Heart right ventricle (tissue), 12 donors: Measurements from ENCODE around the gene P2RY10. TPM values are rescaled to one million over a fixed set of nuclear protein-coding genes. Genes with fewer than 3 reads are reported as not detected.

Experiments used
- microRNA-seq, 2 donors: library from miRNA; unstranded; fragments of <30 nt; microRNA quantifications; one replicate each; pipeline ENCODE4 v1.2.0, GENCODE V29; 2021
- polyA plus RNA-seq, 2 donors: library from polyadenylated mRNA; stranded (reverse); fragments of 200-250 nt; gene quantifications; one replicate each; pipeline ENCODE4 v1.2.3, GENCODE V29; 2013
- total RNA-seq, 10 donors: library from RNA; stranded (reverse); fragmentation: NEBNext Ultra II Directional in 3 of 10; extraction: Animal tissue kit (Norgen Biotek cat#: 25700) in 3 of 10; gene quantifications; one replicate each; pipeline versions ENCODE4 v1.2.1 to v1.2.4, GENCODE V29; 2021 to 2023
- donor health status: ischemic (EF 13 %, LVEDD 7.1; RV severe dilation, severe dysfunction).
- donor health status: healthy with polysubstance abuse.
- donor health status: DM: no; HTN: yes; CAD: no.
- donor health status: DM: no; HTN: no; CAD: no.
- donor health status: ischemic (EF 25% LVEDD 6.9; RV normal size, moderate dysfunction).
- donor health status: ischemic (EF 25% LVEDD 5.7; RV mildly dilated, moderate dysfunction).
- donor health status: healthy.
- donor health status: nonischemic (EF 11% LVEDD 7.7; RV severe dilation, severe dysfunction).
- donor health status: DM: yes; HTN: yes; CAD: no.
- donor health status: PGD.
- donor health status: ischemic (EF 29% LVEDD 5.4; RV normal size, mild dysfunction).
- donor health status: nonischemic (EF 23%, LVEDD 6.1; RV moderate dilation, normal function).

The P2RY10 gene
- total and polyA plus RNA-seq, 12 donors = 0.07 to 2.2 (median 0.23) TPM; not detected in 5

Small RNAs within 50 kb of the gene (microRNA-seq; reads per million reads assigned to microRNA genes)
- 0 reads per million in 2 donors for gene MIR4328

Other genes starting within 250 kb of the P2RY10 start
- gene LPAR4, start 197.7 kb upstream of the P2RY10 start, total RNA-seq = under 1 TPM in 7 of 10 donors, not detected in 3; 0.13 to 0.49 (median 0.21) TPM
- under 1 TPM; 0.09 to 0.44 TPM for gene LPAR4, start 197.7 kb upstream of the P2RY10 start, polyA plus RNA-seq
- 1 to 10 TPM in 1 of 10 donors, under 1 TPM in 9; 0.07 to 2.8 (median 0.22) TPM for gene GPR174, start 199.3 kb downstream of the P2RY10 start, total RNA-seq
- gene GPR174, start 199.3 kb downstream of the P2RY10 start, polyA plus RNA-seq = under 1 TPM; 0.03 to 0.07 TPM